Measurements from ENCODE around the gene OTOA. TPM values are rescaled to one million over a fixed set of nuclear protein-coding genes. Genes with fewer than 3 reads are reported as not detected.

OTOA gene
- total and polyA plus RNA-seq, 2 of the 8 experiments (the other 6 are each of a cell fraction or from before 2014, with no cell fraction given): 0.06 to 0.32 TPM

DNA sequence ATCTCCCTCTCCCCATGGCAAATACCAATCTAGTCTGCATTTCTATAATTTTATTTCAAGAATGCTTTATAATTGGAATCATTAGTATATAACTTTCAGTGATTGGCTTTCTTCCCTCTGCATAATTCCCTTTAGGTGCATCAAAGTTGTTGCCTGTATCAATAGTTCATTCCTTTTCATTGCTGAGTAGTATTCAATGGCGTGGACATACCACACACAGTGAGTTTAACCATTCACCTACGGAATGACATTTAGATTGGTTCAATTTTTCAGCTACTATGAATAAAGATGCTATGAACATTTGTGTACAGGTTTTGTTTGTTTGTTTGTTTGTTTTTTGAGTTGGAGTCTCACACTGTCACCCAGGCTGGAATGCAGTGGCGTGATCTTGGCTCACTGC, 9.7 kb downstream of the OTOA start:
- Histone ChIP-seq H2BK120ac (replicated peaks; ENCODE audit: low read depth, low read length) (no peak overlapping the region), H3K14ac (ENCODE audit: insufficient read length) (no peak overlapping the region), H3K36me3 (ENCODE audit: control insufficient read depth in 2 of 4, insufficient read depth in 4 of 4, low read length in 3 of 4) (no peaks in the 10 kb centered on the region), H4K91ac (replicated peaks; ENCODE audit: insufficient read length, low read length) (no peak overlapping the region), H3K4me3 (ENCODE audit: extremely low read depth in 1 of 4, insufficient read depth in 2 of 4, low read depth in 3 of 4, low read length in 4 of 4) (no peak overlapping the region), H4K8ac (ENCODE audit: extremely low read depth, insufficient read depth, low read length) (no peak overlapping the region), H3K27me3 (replicated peaks in 1 of 4; ENCODE audit: control insufficient read depth in 3 of 4, extremely low read depth in 1 of 4, insufficient read depth in 3 of 4, low read length in 3 of 4) (no peaks in the 10 kb centered on the region), H3K4me2 (ENCODE audit: insufficient read depth in 1 of 2, low read depth in 2 of 2, low read length in 2 of 2) (no peak overlapping the region), H2BK15ac (ENCODE audit: low read length) (no peak overlapping the region), H4K5ac (ENCODE audit: insufficient read length, low read depth, low read length) (no peak overlapping the region), H3K23ac (ENCODE audit: insufficient read length) (no peak overlapping the region), H2BK5ac (ENCODE audit: low read depth, low read length) (no peak overlapping the region), H3K9ac (replicated peaks in 1 of 4; ENCODE audit: extremely low read depth in 1 of 4, low read depth in 3 of 4, low read length in 3 of 4) (no peak overlapping the region), H3K79me1 (ENCODE audit: low read depth, low read length) (no peaks in the 10 kb centered on the region), H2BK20ac (ENCODE audit: low read length) (no peak overlapping the region), H4K20me1 (replicated peaks in 1 of 2; ENCODE audit: control insufficient read depth in 1 of 2, insufficient read depth in 2 of 2, low read length in 2 of 2) (no peaks in the 10 kb centered on the region), H3K56ac (replicated peaks; ENCODE audit: insufficient read length, low read depth, low read length) (no peak overlapping the region), H3K23me2 (ENCODE audit: low read depth, low read length) (no peaks in the 10 kb centered on the region), H3K9me3 (ENCODE audit: insufficient read depth in 2 of 2, low read depth in 1 of 2, low read length in 1 of 2) (no peaks in the 10 kb centered on the region), H3K4ac (replicated peaks; ENCODE audit: insufficient read length, low read depth, low read length) (no peak overlapping the region), H2BK12ac (ENCODE audit: low read depth, low read length) (no peak overlapping the region), H2AFZ (ENCODE audit: low read length) (no peak overlapping the region), H3K4me1 (replicated peaks in 1 of 4; ENCODE audit: control insufficient read depth in 3 of 4, insufficient read depth in 4 of 4, low read length in 3 of 4) (no peaks in the 10 kb centered on the region), H3K18ac (ENCODE audit: extremely low read depth, low read length) (no peak overlapping the region), H3K27ac (ENCODE audit: low read depth, low read length) (no peak overlapping the region), H2AK5ac (ENCODE audit: low read depth, low read length) (no peak overlapping the region), H3K79me2 (ENCODE audit: control insufficient read depth in 1 of 2, insufficient read depth in 2 of 2, low read length in 2 of 2) (no peaks in the 10 kb centered on the region)
- FAIRE-seq (no peak), DNase-seq (ENCODE audit: low read depth in 1 of 2, low spot score in 2 of 2) (no peak)
- CTCF ChIA-PET (ENCODE audit: partially characterized antibody): interaction anchor here (1.1 to 1.4 kb wide), 2 partner anchors 11 to 16 kb away, joined by 3 to 4 read pairs; no protein-coding TSS in a partner anchor
- 73% methylated on average over 3 of the region's 3 CpGs; no CpG with 5 or more reads in 1 of the 2 experiments for WGBS, 2 experiments (ENCODE audit: extremely low coverage in 1 of 2, insufficient coverage in 1 of 2, insufficient read length in 1 of 2, insufficient replicate concordance in 2 of 2, low coverage in 1 of 2, low lambda C conversion rate in 2 of 2, missing lambda C conversion rate in 1 of 2)
- TF ChIP-seq CTBP2 (IDR thresholded peaks at IDR 0.05; ENCODE audit: borderline replicate concordance, insufficient read depth, insufficient read length, low read length) (no peak), ASH2L (IDR thresholded peaks at IDR 0.05; ENCODE audit: low read length) (no peak), RNF2 (IDR thresholded peaks at IDR 0.05; ENCODE audit: borderline replicate concordance, low read depth, low read length, missing control alignments, poor library complexity, severe bottlenecking) (no peak), RBBP5 (IDR thresholded peaks at IDR 0.05; ENCODE audit: borderline replicate concordance, low read depth, low read length) (no peak), NRF1 (IDR thresholded peaks at IDR 0.05; ENCODE audit: low read depth, low read length) (no peak)
- TF ChIP-seq, protein P1, sequence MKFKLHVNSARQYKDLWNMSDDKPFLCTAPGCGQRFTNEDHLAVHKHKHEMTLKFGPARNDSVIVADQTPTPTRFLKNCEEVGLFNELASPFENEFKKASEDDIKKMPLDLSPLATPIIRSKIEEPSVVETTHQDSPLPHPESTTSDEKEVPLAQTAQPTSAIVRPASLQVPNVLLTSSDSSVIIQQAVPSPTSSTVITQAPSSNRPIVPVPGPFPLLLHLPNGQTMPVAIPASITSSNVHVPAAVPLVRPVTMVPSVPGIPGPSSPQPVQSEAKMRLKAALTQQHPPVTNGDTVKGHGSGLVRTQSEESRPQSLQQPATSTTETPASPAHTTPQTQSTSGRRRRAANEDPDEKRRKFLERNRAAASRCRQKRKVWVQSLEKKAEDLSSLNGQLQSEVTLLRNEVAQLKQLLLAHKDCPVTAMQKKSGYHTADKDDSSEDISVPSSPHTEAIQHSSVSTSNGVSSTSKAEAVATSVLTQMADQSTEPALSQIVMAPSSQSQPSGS (IDR thresholded peaks at IDR 0.05; ENCODE audit: low read length): no peak
- TF ChIP-seq, protein P2, sequence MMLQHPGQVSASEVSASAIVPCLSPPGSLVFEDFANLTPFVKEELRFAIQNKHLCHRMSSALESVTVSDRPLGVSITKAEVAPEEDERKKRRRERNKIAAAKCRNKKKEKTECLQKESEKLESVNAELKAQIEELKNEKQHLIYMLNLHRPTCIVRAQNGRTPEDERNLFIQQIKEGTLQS (IDR thresholded peaks at IDR 0.05; ENCODE audit: insufficient read depth, low read depth, low read length): no peak
- POLR2A ChIA-PET (ENCODE audit: partially characterized antibody): no interaction called here

All from H1 (cell line).